Measurements from ENCODE around the gene AIFM2.

- TF ChIP-seq CTCF (IDR thresholded peaks at IDR 0.05) = no peak
- TF ChIP-seq POLR2AphosphoS5 (IDR thresholded peaks at IDR 0.05) = no peak
- no peak for TF ChIP-seq POLR2A (IDR thresholded peaks at IDR 0.05)
These were observed 23.4 kb downstream of the AIFM2 start for GRCh38 chr10:70109064-70109729.
